SH-SY5Y (cell line): Measurements from ENCODE around the gene PHKB.

ENCODE experiments used
- GATA2 ChIP-seq: IDR thresholded peaks from 2 replicates; pipeline ENCODE4 v1.6.1; 2011; ENCODE audit warnings: mild to moderate bottlenecking, low read depth, low read length
- GATA3 ChIP-seq: IDR thresholded peaks from 2 replicates; pipeline ENCODE4 v1.6.1; 2011; ENCODE audit warnings: low read depth, mild to moderate bottlenecking, low read length, moderate library complexity

GRCh38 chr16:47634727-47635126 lies 173.6 kb downstream of the PHKB start:
- TF ChIP-seq GATA3, result no peak
- TF ChIP-seq GATA2, result no peak
